ENCODE data around the gene PIP4K2A.

- TF ChIP-seq CTCF (IDR thresholded peaks at IDR 0.05), result no peak
- TF ChIP-seq POLR2A (IDR thresholded peaks at IDR 0.05), result no peak
- no peak for TF ChIP-seq EP300 (IDR thresholded peaks at IDR 0.05)
Measured at GRCh38 chr10:22491480-22491879, 222.9 kb downstream of the PIP4K2A start.
